ENCODE data around the gene RTN4RL2.

The RTN4RL2 gene

GRCh38 chr11:57460022-57460757 lies at the start of gene RTN4RL2:
RTN4RL2 (plus strand) TSS chr11:57460528; CDS start chr11:57460866, 338 bp downstream.
- DNase-seq: peak; percentile 32

GRCh38 chr11:57413681-57414080 lies 46.6 kb upstream of the RTN4RL2 start:
- no peak for DNase-seq

GRCh38 chr11:57414612-57415212 lies 45.6 kb upstream of the RTN4RL2 start:
- DNase-seq: no peak

- DNase-seq: no peak
Measured at GRCh38 chr11:57416436-57416835, 43.9 kb upstream of the RTN4RL2 start.

- DNase-seq: no peak
Measured at GRCh38 chr11:57417056-57417455, 43.3 kb upstream of the RTN4RL2 start.

GRCh38 chr11:57418131-57418530 lies 42.2 kb upstream of the RTN4RL2 start:
- no peak for DNase-seq

- no peak for DNase-seq
Measured at GRCh38 chr11:57419146-57419545, 41.2 kb upstream of the RTN4RL2 start.

- no peak for DNase-seq
Measured at GRCh38 chr11:57421066-57421465, 39.3 kb upstream of the RTN4RL2 start.

- DNase-seq: no peak
Measured at GRCh38 chr11:57421805-57422204, 38.5 kb upstream of the RTN4RL2 start.

- DNase-seq: no peak
Measured at GRCh38 chr11:57422669-57423068, 37.7 kb upstream of the RTN4RL2 start.

GRCh38 chr11:57424137-57424791 lies 36.1 kb upstream of the RTN4RL2 start:
- DNase-seq: no peak

GRCh38 chr11:57424792-57425564 lies 35.4 kb upstream of the RTN4RL2 start:
- no peak for DNase-seq

- DNase-seq: no peak
Measured at GRCh38 chr11:57425565-57426438, 34.5 kb upstream of the RTN4RL2 start.

- no peak for DNase-seq
Measured at GRCh38 chr11:57426439-57426928, 33.8 kb upstream of the RTN4RL2 start.

GRCh38 chr11:57426929-57427726 lies 33.2 kb upstream of the RTN4RL2 start, which contains the start of gene SLC43A3:
SLC43A3 (minus strand) TSS chr11:57427121; CDS start chr11:57426172, 949 bp downstream.
- DNase-seq: peak; percentile 15

- DNase-seq: no peak
Measured at GRCh38 chr11:57427727-57428082, 32.6 kb upstream of the RTN4RL2 start.

GRCh38 chr11:57428643-57429042 lies 31.7 kb upstream of the RTN4RL2 start:
- DNase-seq: no peak

GRCh38 chr11:57429946-57430345 lies 30.4 kb upstream of the RTN4RL2 start:
- peak; percentile 79 for DNase-seq

- no peak for DNase-seq
Measured at GRCh38 chr11:57430952-57431351, 29.4 kb upstream of the RTN4RL2 start.

- DNase-seq: no peak
Measured at GRCh38 chr11:57432149-57432561, 28.2 kb upstream of the RTN4RL2 start.

- DNase-seq: no peak
Measured at GRCh38 chr11:57432714-57433163, 27.6 kb upstream of the RTN4RL2 start.

Measured in NCI-H2029 treated with DMSO at 0.1 percent for 48 hours (cell line).